AG09319 (cell line): ENCODE results near the gene ARHGAP30.
A peak's percentile ranks its signal among the peaks of the same experiment; 100 is the strongest.

ENCODE experiments used
- DNase-seq: peaks from one replicate; pipeline ENCODE4 v3.0.0-alpha.2; 2010; ENCODE audit warnings: low read depth; ENCODE audit errors: extremely low read depth
- TF ChIP-seq, protein P1 (sequence below): IDR thresholded peaks from 2 replicates; pipeline ENCODE4 v1.5.1; 2011; ENCODE audit warnings: low read depth, mild to moderate bottlenecking, inconsistent platforms, low read length, moderate library complexity

The ARHGAP30 gene

DNA sequence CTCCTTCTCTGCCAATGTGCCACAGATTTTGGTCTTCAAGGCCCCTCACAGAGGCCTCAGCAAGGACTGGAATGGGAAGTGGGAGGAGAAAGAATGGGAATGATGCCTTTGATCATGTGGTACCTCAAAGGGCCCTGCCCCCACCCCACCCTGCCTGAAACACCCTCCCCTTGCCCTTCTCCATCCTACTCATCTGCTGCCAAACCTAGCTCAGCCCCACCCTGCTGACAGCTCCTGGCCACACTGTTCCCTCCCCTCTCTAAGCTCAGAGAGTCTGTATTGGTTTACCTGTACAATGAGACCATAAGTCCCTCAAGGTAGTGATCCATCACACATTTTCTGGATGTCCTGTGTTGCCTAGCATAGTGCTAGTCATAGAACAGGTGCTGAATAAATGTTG is 6.7 kb upstream of the ARHGAP30 start:
- TF ChIP-seq, protein P1, sequence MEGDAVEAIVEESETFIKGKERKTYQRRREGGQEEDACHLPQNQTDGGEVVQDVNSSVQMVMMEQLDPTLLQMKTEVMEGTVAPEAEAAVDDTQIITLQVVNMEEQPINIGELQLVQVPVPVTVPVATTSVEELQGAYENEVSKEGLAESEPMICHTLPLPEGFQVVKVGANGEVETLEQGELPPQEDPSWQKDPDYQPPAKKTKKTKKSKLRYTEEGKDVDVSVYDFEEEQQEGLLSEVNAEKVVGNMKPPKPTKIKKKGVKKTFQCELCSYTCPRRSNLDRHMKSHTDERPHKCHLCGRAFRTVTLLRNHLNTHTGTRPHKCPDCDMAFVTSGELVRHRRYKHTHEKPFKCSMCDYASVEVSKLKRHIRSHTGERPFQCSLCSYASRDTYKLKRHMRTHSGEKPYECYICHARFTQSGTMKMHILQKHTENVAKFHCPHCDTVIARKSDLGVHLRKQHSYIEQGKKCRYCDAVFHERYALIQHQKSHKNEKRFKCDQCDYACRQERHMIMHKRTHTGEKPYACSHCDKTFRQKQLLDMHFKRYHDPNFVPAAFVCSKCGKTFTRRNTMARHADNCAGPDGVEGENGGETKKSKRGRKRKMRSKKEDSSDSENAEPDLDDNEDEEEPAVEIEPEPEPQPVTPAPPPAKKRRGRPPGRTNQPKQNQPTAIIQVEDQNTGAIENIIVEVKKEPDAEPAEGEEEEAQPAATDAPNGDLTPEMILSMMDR, result no peak
- DNase-seq, result no peak

DNA sequence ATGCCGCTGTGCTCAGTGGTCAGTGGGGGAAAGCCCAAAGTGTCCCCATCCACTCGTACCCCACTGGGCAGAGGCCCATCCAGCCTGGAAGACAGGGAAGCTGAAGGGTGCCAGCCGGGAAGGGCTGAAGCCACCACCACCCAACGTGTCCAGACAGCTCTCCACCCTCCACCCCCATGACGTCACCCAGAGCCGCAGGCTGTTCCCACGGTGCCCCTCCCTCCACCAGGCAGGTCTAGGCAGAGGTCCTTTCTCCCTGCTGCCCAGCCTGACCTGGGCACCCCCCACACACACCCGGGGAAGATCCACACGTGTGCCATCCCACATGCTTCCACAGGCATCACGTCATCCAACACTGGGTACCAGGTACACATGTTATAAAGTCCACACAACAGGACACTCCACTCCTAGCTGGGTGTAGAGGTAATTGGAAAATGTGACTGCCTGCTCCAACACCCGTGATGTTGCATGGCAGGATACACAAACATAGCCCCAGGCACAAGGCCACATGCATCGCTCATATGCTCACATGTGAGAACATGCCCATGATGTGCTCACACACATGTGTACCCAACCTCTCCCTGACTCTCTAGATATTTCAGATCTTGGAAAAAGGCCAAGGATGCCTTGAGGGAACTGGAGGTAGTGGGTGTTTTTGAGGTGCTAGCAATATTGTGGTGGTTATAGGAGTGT is 5.1 kb upstream of the ARHGAP30 start:
- TF ChIP-seq, protein P1, result no peak
- DNase-seq, result no peak

DNA sequence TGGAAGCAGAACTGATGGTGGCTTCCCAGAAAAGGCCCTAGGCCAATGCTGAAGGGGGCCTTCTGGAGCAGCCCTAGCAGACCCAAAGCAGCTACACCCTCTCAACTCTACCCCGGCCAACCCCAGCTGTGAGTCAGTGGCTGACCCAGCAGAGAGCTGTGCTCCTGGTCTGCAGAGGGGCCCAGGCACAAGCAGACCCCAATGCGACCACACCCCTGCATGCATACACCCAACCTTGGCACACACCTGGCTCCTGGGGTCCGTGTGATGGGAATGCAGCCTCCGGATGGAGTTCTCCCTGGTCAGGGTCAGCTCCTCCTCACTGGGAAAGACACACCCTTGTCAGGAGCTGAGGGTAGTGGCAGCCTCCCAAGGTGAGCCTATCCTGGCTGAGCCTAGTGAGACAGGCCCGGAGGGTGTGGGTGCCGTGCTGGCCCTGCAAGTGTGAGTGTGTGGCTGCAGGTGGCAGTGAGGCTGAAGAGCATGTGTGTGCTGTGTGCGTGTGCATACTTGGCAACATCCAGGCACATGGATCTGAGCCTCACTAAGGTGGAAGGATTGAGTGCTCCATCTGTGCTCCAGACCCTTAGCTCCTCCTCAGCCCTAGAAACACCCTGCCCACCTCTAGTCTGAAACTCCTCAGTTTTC is 3.9 kb upstream of the ARHGAP30 start:
- no peak for DNase-seq
- TF ChIP-seq, protein P1, result no peak

DNA sequence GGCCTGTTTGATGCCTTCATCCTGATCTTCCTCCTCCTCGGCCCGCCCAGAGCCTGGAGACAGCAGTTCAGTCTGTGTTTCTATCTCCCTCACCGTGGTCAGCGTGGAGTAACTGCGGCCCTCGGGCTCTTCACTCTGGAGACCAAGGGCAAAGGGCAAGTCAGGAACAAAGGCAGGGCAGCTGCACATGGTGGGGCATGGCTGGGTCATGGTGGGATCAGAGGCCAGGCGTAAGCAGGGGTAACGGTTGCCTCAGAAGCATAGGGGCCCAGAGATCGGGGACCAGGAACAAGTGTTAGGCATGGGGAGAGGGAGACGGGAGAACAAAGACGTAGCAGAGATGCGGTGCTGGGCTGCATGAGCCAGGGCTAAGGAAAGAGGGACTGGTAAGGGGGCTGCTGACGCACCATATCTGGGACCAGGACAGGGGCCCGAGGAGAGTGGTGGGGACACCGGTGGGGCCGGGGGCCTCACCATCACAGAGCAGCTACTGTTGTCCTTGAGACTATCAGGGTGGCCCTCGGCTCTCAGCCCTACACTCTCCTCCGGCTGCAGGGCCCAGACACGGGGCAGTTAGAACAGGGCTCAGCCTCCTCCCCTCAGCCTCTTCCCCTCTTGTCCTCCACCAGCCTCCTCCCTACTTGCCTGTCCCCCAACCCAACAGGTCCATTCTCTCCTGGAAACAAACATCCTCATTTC is 3.2 kb upstream of the ARHGAP30 start:
- TF ChIP-seq, protein P1, result no peak
- no peak for DNase-seq

DNA sequence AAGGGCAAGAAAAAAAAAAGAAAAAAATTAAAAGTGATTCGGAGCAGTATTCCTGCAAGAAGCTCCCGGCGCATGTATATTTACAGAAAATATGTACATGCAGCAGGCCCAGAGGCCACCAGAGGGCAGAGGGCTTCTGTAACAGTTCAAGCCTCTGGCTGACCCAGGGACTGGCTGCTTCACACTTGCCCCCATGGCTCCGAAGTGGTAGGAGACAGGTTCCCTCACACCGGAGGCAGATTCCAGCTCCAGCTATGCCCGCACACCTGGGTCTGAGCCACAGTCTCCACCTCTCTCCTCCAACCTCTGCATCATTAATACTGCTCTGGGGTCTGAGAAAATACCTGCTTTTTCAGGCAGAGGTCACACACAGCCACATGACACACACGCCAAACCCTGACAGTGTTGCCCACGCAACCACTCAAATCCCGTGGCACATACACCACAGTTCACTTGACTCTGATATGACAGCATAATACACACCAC is 2.2 kb upstream of the ARHGAP30 start:
- TF ChIP-seq, protein P1, result peak; percentile 60
- DNase-seq, result peak; percentile 14

DNA sequence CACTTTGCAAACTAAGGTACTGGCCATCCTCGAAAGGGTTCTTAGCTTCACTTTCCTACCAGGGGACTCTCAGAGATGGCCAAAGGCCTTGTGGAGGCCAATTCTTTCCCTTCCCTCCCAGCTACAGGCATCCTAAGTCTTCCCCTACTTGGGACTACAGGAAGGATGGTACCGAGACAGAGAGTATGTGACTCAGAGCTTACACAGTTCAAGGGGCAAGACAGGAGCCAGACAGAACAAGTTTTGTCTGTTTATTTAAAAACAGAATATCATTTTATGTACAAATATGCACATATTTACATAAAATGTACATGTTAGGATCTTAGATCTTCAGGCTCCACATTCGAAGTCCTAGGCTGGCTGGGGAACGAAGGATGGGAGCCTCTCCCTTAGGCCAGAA is 1.1 kb upstream of the ARHGAP30 start:
- no peak for DNase-seq
- TF ChIP-seq, protein P1, result no peak

DNA sequence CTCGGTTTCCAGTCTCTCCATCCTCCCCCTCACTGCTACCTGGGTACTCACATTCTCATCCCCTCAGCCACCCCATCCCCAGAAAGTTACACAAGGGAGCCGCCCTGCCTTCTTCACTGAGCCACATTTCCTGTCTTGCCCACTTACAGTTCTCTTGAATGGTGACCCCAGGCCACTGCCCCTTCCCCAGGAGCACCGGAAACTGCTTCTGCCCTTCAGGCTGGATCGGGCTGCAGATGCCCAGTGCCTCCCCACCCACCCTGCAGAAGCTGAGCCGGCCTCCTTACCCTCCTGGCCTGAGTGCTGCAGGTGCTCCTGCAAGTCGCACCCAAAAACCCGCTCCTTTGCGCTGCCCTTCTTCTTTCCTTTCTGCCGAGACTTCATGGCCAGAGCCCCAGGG is 450 bp downstream of the ARHGAP30 start:
- DNase-seq, result no peak
- TF ChIP-seq, protein P1, result no peak
